ENCODE data around the gene ZNF540.
"Not testable (repeated sequence)": the region's sequence is repeated elsewhere in the genome, so short reads cannot be mapped to it uniquely, and the experiment has no call there.

The ZNF540 gene

GRCh38 chr19:37594304-37594981 is at the start of gene ZNF540, which contains the start of gene ZNF571:
Gene ZNF540, plus strand, starts transcription at chr19:37594876. Its CDS starts 3,572 bp downstream, at chr19:37598448.
Gene ZNF571, minus strand, starts transcription at chr19:37594792. Its CDS starts 8,116 bp downstream, at chr19:37586676.
- peak; percentile 70 for DNase-seq (ENCODE audit: low read depth)

DNA sequence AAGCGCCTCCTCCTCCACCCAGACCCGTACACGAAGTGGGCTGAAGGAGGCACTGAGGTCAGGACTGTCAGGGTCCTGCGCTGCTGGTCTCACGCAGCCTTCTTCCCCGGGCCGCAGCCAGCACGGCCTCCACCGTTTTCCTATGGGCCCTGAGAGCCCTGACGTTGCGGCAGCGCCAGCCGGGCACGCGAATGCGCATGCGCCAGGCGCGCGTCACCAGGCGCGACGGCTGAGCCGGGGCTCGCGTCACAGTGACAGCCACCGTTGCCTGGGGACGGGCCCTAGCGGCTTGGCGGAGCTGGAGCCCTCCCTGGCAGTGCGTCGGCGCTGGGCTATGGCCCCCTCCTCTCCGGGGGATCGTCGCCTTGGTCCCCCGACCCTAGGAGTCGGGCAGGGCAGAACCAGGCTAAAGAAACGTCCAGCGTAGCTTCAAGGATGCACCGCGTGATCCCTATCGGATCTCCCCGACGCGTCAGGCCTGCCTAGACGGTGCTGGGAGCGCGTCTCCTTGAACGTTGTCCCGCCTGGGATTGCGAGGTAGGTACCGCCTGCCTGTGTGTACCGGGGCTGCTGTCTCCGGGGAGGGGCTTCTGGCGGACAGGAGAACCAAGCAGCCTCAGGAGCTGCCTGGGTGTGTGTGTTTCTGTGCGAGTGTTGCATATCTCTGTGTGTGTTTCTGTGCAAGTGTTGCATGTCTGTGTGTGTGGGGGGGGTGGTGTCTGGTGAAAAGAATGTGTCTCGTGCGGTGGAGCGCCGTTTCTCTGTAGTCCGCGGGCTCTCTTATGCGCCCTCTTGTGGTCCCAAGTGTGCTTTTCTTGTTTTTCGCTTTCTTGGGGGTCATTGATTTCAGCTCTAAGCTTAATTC is 43.3 kb upstream of the ZNF540 start:
- peak; percentile 11 for DNase-seq (ENCODE audit: low read depth)

GRCh38 chr19:37563518-37563917 is 31.2 kb upstream of the ZNF540 start:
- DNase-seq (ENCODE audit: low read depth), result no peak

DNA sequence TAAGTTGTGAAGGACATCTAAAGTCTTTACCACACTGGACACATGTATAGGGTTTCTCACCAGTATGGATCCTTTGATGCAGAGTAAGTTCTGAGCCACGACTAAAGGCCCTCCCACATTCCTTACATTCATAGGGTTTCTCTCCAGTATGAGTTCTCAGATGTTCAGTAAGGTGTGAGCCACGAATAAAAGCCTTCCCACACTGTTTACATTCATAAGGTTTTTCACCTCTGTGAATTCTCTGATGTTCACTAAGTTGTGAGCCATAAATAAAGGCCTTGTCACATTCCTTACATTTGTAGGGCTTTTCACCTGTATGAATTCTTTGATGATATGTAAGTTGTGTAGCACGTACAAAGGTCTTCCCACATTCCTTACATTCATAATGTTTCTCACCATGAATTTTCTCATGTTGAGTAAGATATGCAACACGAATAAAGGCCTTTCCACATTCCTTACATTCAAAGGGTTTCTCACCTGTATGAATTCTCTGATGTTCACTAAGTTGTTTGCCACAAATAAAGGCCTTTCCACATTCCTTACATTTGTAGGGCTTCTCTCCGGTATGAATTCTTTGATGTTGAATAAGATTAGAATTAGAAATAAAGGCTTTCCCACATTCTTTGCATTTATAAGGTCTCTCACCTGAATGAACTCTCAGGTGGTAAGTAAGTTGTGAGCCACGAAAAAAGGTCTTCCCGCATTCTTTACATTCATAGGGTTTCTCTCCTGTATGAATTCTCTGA is 29.9 kb upstream of the ZNF540 start:
- no peak for DNase-seq (ENCODE audit: low read depth)

- no peak for DNase-seq (ENCODE audit: low read depth)
Observed at GRCh38 chr19:37565370-37565669, 29.4 kb upstream of the ZNF540 start.

DNA sequence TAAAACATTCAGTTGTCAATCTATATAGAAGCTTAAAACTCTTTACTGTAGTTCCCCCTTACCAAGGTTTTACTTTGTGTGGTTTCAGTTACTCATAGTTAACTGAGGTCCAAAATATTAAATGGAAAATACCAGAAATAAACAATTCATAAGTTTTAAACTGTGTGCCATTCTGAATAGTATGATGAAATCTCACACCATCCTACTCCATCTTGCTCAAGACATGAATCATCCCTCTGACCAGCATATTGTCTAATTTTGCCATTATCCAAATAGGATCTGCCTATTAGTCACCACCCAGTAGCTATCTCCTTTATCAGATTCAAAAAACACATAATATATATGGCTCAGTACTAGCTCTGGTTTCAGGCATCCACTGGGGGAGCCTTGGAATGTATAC is 22.5 kb upstream of the ZNF540 start:
- DNase-seq (ENCODE audit: low read depth), result no peak

- no peak for DNase-seq (ENCODE audit: low read depth)
Observed at GRCh38 chr19:37583340-37583739, 11.3 kb upstream of the ZNF540 start.

DNA sequence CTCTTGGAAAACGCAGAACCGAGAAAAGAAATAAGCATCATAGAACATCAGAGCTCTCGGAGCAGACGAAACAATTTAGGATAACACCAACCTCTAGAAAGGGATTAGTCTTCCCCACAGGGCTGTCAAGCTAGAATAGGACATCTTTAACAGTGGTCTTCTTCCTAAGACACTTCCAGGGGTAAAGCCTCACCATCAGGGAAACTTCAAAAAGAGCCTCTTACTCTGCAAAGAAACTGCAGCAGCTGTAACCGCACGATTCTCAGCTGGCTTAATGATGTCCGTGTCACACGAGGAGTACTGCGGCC is 726 bp upstream of the ZNF540 start:
- DNase-seq (ENCODE audit: low read depth), result no peak

DNA sequence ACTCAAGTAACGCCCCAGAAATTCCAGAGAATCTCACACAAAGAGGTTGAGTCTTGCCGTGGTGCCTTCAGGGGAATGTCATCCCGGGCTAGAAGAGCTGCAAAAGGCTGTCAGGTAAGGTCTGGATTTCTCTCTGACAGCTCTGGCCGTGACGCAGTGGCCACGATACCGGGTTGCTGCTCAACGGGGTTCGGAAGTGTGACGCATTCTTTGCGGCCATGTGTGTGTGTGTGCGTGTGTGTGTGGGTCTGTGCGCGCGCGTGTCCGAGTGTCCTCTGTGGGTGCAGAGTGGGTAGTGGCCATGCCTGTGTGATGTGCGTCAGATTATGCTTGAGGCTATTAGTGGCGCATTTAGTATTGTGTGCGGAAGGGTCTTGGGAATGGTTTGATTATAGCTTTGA is 306 bp downstream of the ZNF540 start:
- DNase-seq (ENCODE audit: low read depth), result no peak

GRCh38 chr19:37635076-37636056 is 40.7 kb downstream of the ZNF540 start:
- DNase-seq (ENCODE audit: low read depth), result no peak

DNA sequence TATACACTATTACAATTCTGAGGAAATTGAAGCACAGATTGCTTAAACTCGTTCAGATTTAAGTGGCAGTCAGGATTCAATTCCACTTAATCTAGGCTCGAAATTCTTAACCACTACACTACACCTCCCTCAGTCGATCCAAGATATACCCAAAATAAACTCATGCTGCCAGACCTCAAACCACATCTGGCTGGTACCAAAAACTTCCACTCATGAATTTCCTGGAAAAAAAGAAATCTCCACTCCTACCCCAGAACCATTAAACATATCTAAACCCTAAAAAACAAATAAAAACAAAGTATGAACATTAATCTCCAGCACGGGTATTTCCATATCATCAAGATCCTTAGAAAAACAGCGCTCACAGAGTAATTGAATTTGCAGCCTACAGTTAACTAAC is 59.4 kb downstream of the ZNF540 start:
- DNase-seq (ENCODE audit: low read depth), result no peak

DNA sequence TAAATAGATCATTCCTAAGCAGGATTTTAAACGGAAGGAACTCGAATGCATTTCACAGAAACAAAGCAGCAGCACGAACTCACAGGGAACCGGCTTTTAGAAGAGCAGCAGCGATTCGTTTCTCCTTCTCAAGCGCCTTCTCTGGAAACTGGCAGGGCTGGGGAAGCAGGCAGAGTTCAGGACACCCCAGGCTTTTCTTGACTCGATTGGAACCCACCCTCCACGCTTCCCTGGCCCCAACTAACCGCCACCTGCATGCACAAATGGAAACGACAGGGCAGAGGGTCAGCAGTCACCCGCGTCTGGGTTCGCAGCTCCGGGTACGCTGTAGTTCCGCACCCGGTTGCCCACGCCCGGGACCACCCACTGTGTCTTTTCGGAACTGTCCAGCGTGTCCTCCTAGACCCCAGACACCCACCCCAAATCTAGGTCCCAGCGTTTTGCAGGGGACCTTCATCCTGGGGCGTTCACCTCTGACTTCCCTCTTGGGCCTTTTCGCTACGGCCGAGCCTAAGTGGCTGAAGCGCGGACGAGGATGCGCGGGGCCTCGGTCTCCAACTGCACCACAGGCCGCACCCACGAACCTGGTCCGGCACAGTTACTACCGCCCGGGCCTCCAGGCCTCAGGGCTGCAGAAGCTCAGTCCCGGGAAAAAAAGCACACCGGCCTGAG is 60.1 kb downstream of the ZNF540 start:
- peak; percentile 7 for DNase-seq (ENCODE audit: low read depth)

DNA sequence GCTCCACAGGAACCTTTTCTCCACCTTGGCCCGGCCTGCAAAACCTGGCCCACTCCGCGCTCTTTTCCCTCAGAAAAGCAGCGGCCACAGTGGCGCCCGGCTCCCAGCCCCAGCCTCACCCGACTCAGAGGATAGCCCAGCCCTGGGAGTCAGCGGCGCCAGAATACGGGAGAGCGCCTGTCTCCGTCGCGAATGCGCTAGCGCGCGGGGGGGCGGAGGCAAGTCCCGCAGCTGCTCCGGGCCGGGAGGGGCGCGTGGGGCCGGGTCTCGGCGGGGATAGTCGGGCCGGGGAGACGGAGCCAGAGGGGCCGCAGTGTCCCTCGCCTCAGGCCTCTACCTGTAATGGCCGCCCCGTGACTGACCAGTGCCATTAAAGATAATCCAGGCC is 60.6 kb downstream of the ZNF540 start, which contains the start of gene ZFP30:
TSS of gene ZFP30 (minus strand) at position 165 of the 388 bp plus-strand sequence. CDS start 7,643 bp downstream, outside the sequence.
- peak; percentile 47 for DNase-seq (ENCODE audit: low read depth)

- peak; percentile 39 for DNase-seq (ENCODE audit: low read depth)
Observed at GRCh38 chr19:37655689-37656371, 61.2 kb downstream of the ZNF540 start.

GRCh38 chr19:37657157-37657556 is 62.5 kb downstream of the ZNF540 start:
- DNase-seq (ENCODE audit: low read depth), result not testable (repeated sequence)
